ENCODE results near the gene PITPNC1. TPM values are rescaled to one million over a fixed set of nuclear protein-coding genes. Genes with fewer than 3 reads are reported as not detected.

PITPNC1 gene
- polyA plus RNA-seq, 1 donor from 2014 or later: 18.8 TPM

DNA sequence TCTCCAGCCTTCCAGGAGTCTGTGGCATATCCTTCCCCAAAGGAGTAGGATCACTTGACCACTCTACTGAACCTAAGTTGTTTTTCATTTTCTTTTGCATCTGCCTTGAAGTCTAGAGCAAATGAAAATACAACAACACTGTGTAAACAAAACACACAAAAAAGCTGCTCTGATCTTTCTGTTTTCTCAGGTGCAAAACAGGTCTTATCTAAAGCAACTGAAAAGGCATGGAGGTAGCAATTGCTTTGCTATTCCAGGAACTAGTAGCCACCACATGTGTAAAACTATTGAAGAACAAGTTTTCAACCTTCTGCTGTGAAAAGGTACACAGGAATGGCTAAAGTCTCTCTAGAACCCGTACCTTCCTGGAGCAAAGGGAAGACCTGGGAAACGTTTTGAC is 127.1 kb downstream of the PITPNC1 start:
- H3K79me2 ChIP-seq (replicated peaks; ENCODE audit: insufficient read depth, low read length): no peaks in the 10 kb centered on the region
- H3K4me2 ChIP-seq (ENCODE audit: low read length): no peak overlapping the region

GRCh38 chr17:67506966-67507365 is 129.9 kb downstream of the PITPNC1 start:
- Histone ChIP-seq H3K36me3 (ENCODE audit: insufficient read depth, low read length) (no peaks in the 10 kb centered on the region), H3K9me3 (ENCODE audit: low read length) (no peaks in the 10 kb centered on the region), H3K79me2 (replicated peaks; ENCODE audit: insufficient read depth, low read length) (no peaks in the 10 kb centered on the region), H3K27me3 (ENCODE audit: insufficient read depth, low read depth, low read length) (no peaks in the 10 kb centered on the region), H4K20me1 (ENCODE audit: insufficient read depth) (no peaks in the 10 kb centered on the region), H3K9ac (ENCODE audit: low read length) (no peak overlapping the region), H3K9me2 (ENCODE audit: insufficient read depth, low read length) (no peaks in the 10 kb centered on the region), H3F3A (ENCODE audit: insufficient read depth, low read length, poor library complexity, severe bottlenecking) (no peaks in the 10 kb centered on the region), H3K4me2 (ENCODE audit: low read length) (no peak overlapping the region), H2AFZ (ENCODE audit: low read depth, low read length) (no peak overlapping the region), H3K4me3 (ENCODE audit: low read length) (no peak overlapping the region), H3K27ac (ENCODE audit: low read length) (no peak overlapping the region)
- TF ChIP-seq EZH2 (IDR thresholded peaks at IDR 0.05; ENCODE audit: borderline replicate concordance, insufficient read depth, low read length, poor library complexity, severe bottlenecking): no peak
- no peak for TF ChIP-seq CTCF (IDR thresholded peaks at IDR 0.05; ENCODE audit: poor library complexity, severe bottlenecking)
- TF ChIP-seq MXI1 (conservative IDR thresholded peaks at IDR 0.05; ENCODE audit: poor library complexity, severe bottlenecking): no peak
- no peak for TF ChIP-seq EP300 (conservative IDR thresholded peaks at IDR 0.05; ENCODE audit: poor library complexity, severe bottlenecking)
- TF ChIP-seq SMC3 (conservative IDR thresholded peaks at IDR 0.05; ENCODE audit: poor library complexity): no peak
- TF ChIP-seq POLR2AphosphoS5 (IDR thresholded peaks at IDR 0.05): no peak
- no peak for TF ChIP-seq TAF1 (IDR thresholded peaks at IDR 0.05; ENCODE audit: low read depth)
- TF ChIP-seq, protein P1, sequence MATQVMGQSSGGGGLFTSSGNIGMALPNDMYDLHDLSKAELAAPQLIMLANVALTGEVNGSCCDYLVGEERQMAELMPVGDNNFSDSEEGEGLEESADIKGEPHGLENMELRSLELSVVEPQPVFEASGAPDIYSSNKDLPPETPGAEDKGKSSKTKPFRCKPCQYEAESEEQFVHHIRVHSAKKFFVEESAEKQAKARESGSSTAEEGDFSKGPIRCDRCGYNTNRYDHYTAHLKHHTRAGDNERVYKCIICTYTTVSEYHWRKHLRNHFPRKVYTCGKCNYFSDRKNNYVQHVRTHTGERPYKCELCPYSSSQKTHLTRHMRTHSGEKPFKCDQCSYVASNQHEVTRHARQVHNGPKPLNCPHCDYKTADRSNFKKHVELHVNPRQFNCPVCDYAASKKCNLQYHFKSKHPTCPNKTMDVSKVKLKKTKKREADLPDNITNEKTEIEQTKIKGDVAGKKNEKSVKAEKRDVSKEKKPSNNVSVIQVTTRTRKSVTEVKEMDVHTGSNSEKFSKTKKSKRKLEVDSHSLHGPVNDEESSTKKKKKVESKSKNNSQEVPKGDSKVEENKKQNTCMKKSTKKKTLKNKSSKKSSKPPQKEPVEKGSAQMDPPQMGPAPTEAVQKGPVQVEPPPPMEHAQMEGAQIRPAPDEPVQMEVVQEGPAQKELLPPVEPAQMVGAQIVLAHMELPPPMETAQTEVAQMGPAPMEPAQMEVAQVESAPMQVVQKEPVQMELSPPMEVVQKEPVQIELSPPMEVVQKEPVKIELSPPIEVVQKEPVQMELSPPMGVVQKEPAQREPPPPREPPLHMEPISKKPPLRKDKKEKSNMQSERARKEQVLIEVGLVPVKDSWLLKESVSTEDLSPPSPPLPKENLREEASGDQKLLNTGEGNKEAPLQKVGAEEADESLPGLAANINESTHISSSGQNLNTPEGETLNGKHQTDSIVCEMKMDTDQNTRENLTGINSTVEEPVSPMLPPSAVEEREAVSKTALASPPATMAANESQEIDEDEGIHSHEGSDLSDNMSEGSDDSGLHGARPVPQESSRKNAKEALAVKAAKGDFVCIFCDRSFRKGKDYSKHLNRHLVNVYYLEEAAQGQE (IDR thresholded peaks at IDR 0.05; ENCODE audit: borderline replicate concordance): no peak
- no peak for TF ChIP-seq RAD21 (conservative IDR thresholded peaks at IDR 0.05)

More for the DNA sequence above, 127.1 kb downstream of the PITPNC1 start:
- TF ChIP-seq, protein P1 (IDR thresholded peaks at IDR 0.05; ENCODE audit: borderline replicate concordance): no peak
- TF ChIP-seq SMC3 (conservative IDR thresholded peaks at IDR 0.05; ENCODE audit: poor library complexity) (no peak), POLR2AphosphoS5 (IDR thresholded peaks at IDR 0.05) (no peak), EP300 (conservative IDR thresholded peaks at IDR 0.05; ENCODE audit: poor library complexity, severe bottlenecking) (no peak), TAF1 (IDR thresholded peaks at IDR 0.05; ENCODE audit: low read depth) (no peak), CTCF (IDR thresholded peaks at IDR 0.05; ENCODE audit: poor library complexity, severe bottlenecking) (no peak), EZH2 (IDR thresholded peaks at IDR 0.05; ENCODE audit: borderline replicate concordance, insufficient read depth, low read length, poor library complexity, severe bottlenecking) (no peak)
- Histone ChIP-seq H3K27ac (ENCODE audit: low read length) (no peak overlapping the region), H3K27me3 (ENCODE audit: insufficient read depth, low read depth, low read length) (no peaks in the 10 kb centered on the region), H3K36me3 (ENCODE audit: insufficient read depth, low read length) (no peaks in the 10 kb centered on the region), H3K9me2 (ENCODE audit: insufficient read depth, low read length) (no peaks in the 10 kb centered on the region), H3K9ac (ENCODE audit: low read length) (no peak overlapping the region), H3F3A (ENCODE audit: insufficient read depth, low read length, poor library complexity, severe bottlenecking) (no peaks in the 10 kb centered on the region), H3K9me3 (ENCODE audit: low read length) (no peaks in the 10 kb centered on the region), H3K4me3 (ENCODE audit: low read length) (no peak overlapping the region), H2AFZ (ENCODE audit: low read depth, low read length) (no peak overlapping the region), H4K20me1 (ENCODE audit: insufficient read depth) (no peaks in the 10 kb centered on the region)

Data from neural cell (in vitro differentiated cells).